GM21737 (cell line): ENCODE results near the gene TNFRSF4.

Source experiments
- ATAC-seq: cut with Tn5 transposase; IDR thresholded peaks from one replicate; pipeline ENCODE4 v1.9.1; 2021; ENCODE audit warnings: mild to moderate bottlenecking, moderate library complexity; ENCODE audit not compliant: unreplicated experiment

TNFRSF4 gene

GRCh38 chr1:1245817-1246576, 32.0 kb upstream of the TNFRSF4 start:
- no peak for ATAC-seq

- ATAC-seq, result no peak
These were observed 31.3 kb upstream of the TNFRSF4 start for GRCh38 chr1:1245178-1245816.

- no peak for ATAC-seq
These were observed 30.3 kb upstream of the TNFRSF4 start for GRCh38 chr1:1244192-1244811.

GRCh38 chr1:1243807-1244191, 29.8 kb upstream of the TNFRSF4 start:
- no peak for ATAC-seq

- ATAC-seq, result no peak
These were observed 29.3 kb upstream of the TNFRSF4 start for GRCh38 chr1:1243266-1243660.

- ATAC-seq, result no peak
These were observed 28.7 kb upstream of the TNFRSF4 start for GRCh38 chr1:1242461-1243265.

- ATAC-seq, result no peak
These were observed 27.8 kb upstream of the TNFRSF4 start for GRCh38 chr1:1241588-1242219.

- no peak for ATAC-seq
These were observed 27.1 kb upstream of the TNFRSF4 start for GRCh38 chr1:1240822-1241587.

- no peak for ATAC-seq
These were observed 26.4 kb upstream of the TNFRSF4 start for GRCh38 chr1:1240348-1240732.

- ATAC-seq, result no peak
These were observed 25.8 kb upstream of the TNFRSF4 start for GRCh38 chr1:1239614-1240347.

GRCh38 chr1:1239227-1239613, 25.3 kb upstream of the TNFRSF4 start:
- no peak for ATAC-seq

GRCh38 chr1:1238702-1239178, 24.8 kb upstream of the TNFRSF4 start:
- ATAC-seq, result no peak

- ATAC-seq, result no peak
These were observed 24.1 kb upstream of the TNFRSF4 start for GRCh38 chr1:1237874-1238701.

- ATAC-seq, result no peak
These were observed 23.3 kb upstream of the TNFRSF4 start for GRCh38 chr1:1236945-1237873.

GRCh38 chr1:1236176-1236763, 22.3 kb upstream of the TNFRSF4 start:
- ATAC-seq, result no peak

- ATAC-seq, result no peak
These were observed 21.2 kb upstream of the TNFRSF4 start for GRCh38 chr1:1235016-1235744.
